SK-N-DZ (cell line): ENCODE data around the gene SMCO3.
"Not testable (repeated sequence)": the region's sequence is repeated elsewhere in the genome, so short reads cannot be mapped to it uniquely, and the experiment has no call there.

Experiments
- DNase-seq: peaks from one replicate; pipeline ENCODE4 v3.0.0-alpha.2; 2015; ENCODE audit warnings: low spot score

Gene SMCO3

DNA sequence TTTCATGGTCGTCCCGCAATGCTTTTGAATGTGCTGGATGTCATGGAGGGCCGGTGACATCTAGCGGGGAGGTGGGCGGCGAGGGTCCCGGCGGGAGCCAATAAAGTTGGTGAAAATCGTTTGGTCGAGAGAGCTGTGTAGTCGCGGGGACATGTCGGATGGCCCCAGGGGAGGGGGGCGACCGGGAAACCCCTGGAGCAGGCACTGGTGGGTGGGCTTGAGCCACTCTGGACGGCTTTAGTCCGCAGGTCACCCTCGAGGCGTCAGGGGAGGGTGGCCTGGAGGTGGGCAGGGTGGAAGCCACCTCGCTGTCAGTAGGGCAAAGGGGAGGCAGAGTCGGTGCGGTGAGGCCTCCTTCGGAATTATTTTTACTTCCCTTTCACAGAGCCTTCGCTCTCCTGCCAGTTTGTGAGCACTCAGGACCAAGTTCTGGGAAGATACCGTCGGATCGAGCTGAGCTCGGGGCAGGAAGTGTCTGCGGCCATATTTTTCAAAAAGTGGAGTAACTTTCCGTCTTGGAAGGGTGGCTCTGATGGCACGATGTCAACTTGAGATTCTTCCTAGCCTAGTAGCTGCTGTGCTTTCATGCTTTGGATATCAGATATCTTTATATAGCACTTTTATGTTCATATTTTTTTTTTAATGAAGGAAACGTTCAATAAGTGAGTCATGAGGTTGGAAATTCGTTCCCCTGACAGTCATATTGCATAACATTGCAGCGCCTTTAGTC lies 38.9 kb downstream of the SMCO3 start:
- no peak for DNase-seq

DNA sequence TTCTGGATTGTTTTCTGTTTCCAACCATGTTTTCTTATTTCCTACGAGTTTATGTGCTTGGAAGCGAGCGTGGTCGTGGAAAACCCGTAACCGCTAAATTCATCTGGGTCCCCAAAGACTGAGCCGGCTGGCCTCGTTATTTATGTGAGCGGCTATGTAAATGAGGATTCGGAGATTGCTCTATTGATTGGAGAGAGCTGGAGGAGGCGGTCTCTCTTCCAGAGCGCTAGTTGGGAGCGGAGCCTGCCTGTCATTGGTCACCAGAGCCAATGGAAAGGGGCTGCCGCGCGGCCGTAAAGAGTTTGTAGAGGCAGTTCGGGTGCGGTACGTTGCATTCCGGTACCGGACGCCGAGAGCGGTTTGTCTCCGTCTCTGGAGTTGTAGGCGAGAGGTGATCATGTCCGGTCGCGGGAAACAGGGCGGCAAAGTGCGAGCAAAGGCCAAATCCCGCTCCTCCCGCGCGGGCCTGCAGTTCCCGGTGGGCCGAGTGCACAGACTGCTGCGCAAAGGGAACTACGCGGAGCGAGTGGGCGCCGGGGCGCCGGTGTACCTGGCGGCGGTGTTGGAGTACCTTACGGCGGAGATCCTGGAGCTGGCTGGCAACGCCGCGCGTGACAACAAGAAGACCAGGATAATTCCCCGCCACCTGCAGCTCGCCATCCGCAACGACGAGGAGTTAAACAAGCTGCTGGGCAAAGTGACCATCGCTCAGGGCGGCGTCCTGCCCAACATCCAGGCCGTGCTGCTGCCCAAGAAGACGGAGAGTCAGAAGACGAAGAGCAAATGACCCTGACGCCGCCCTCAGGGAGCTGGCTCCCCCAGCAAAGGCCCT lies 39.7 kb downstream of the SMCO3 start:
- DNase-seq = peak; percentile 74

DNA sequence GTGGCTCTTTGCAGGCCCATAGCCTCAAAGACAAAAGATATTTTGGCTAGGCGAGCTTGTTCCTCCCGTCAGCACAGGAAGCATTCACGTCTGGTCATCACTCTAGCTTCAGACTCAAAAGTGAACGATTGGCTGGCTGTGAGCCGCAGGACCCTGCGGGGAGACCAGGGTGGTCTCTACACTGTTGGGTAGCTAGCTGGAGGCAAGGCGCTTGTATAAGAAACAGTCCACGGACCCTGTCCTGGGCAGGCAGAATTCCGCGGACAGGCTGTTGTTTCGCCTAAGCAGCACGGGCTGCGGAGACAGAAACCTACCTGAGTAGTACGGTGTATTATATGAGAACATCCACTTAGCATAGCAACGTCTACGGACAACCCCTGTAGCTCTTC lies 40.3 kb downstream of the SMCO3 start:
- DNase-seq = no peak

- DNase-seq = no peak
Measured at GRCh38 chr12:14772946-14773345, 41.0 kb downstream of the SMCO3 start.

GRCh38 chr12:14771651-14772137 lies 42.3 kb downstream of the SMCO3 start:
- no peak for DNase-seq

- DNase-seq = peak; percentile 92
Measured at GRCh38 chr12:14770496-14771461, 43.2 kb downstream of the SMCO3 start.

DNA sequence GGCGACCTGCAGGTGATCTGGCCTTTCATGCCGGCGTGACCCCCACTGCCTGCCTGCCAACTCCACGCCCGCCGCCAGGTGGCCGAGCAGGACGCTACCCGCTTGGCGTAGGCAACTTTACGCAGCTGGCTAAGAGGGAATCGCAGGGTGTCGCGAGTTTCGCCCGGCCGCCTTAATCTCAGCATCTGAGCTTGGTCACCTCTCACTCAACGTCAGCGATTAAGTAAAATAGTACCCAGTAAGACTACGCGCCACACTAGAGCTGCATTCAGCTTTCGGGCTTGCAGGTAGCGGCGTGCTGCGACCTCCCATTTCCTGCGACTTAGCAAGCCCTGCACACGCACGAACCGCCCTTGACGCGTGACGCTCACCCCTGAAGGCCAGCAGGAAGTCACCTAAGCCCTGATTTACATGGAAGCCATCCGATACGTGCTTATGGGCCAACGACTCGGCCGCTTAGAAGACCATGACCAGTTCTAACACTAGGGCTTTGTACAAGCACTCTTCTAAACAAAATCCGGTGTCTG lies 44.0 kb downstream of the SMCO3 start:
- peak; percentile 87 for DNase-seq

- DNase-seq = no peak
Measured at GRCh38 chr12:14769466-14769968, 44.5 kb downstream of the SMCO3 start.

DNA sequence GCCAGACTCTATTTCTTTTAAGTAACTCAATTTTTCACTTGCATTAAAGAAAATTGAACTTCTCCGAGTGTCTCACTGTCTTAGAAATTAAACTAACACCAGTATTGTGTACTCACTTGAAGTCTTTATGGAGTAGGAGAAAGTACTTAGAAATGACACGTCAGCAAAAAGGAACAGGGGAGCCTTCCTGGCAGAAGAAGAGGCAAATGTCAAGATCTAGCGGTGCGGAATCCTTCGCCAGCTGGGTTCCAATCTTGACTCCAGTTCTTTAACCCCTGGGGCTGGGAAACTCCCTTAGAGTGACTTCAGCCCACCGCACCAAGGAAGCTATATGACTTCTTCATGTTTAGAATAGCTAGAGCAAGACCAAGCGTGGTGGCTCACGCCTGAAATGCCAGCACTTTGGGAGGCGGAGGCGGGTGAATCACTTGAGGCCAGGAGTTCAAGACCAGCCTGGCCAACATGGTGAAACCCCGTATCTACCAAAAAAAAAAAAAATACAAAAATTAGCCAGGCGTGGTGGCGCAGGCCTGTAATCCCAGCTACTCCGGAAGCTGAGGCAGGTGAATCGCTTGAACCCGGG lies 45.1 kb downstream of the SMCO3 start:
- DNase-seq = no peak

GRCh38 chr12:14767617-14768016 lies 46.4 kb downstream of the SMCO3 start:
- no peak for DNase-seq

DNA sequence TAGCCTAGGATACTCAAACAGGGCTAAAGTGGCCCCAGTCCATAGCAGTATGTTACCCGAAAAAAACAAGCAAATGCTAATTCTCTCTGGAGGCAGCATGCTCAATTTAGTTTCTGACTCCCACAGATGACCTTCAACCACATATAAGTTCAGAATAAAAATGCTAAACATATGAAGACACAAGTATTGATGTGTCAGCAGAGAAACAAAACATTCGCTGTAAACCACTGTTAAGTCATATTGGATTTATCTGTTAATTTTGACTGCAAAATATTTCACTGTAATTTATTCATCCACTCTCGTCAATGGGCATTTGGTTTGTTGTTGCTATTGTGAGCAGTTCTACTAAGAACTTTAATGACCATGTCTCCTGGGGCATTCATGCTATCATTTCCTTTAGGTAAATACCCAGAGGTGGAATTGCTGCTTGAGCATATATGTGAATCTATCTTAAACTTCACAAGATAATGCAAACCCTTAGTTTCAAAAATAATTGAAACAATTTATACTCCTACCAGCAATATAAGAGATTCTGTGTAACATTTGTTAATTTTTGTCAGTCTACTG lies 47.2 kb downstream of the SMCO3 start:
- no peak for DNase-seq

DNA sequence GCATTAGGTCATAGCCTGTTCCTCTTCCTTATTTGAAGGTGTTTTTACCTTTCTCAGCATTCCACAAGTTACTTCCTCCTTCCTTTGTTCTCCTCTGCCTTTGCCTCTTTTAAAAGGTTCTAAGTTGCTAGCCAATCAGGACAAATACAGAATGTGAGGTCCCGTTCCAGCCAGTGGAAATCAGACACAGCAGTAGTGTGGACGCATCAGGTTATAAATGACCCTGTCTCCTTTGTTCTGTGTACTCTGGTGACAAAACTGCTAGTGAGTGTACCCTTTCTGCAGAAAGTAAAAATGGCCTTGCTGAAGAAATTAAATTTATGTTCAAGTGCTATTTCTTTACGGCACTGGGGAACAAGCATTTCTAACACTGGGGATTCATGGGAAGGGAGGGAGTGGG lies 48.0 kb downstream of the SMCO3 start:
- DNase-seq = not testable (repeated sequence)

- no peak for DNase-seq
Measured at GRCh38 chr12:14765398-14765797, 48.6 kb downstream of the SMCO3 start.

DNA sequence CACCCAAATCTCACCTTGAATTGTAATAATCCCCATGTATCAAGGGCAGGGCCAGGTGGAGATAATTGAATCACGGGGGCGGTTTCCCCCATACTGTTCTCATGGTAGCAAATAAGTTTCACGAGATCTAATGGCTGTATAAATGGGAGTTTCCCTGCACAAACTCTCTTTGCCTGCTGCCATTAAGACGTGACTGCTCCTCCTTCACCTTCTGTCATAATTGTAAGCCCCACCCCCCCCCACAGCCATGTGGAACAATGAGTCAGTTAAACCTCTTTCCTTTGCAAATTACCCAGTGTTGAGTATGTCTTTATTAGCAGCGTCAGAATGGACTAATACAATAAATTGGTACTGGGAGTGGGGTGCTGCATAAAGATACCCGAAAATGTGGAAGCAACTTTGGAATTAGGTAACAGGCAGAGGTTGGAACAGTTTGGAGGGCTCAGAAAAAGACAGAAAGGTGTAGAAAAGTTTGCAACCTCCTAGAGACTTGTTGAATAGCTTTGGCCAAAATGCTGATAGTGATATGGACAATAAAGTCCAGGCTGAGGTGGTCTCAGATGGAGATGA lies 54.2 kb downstream of the SMCO3 start:
- DNase-seq = not testable (repeated sequence)

DNA sequence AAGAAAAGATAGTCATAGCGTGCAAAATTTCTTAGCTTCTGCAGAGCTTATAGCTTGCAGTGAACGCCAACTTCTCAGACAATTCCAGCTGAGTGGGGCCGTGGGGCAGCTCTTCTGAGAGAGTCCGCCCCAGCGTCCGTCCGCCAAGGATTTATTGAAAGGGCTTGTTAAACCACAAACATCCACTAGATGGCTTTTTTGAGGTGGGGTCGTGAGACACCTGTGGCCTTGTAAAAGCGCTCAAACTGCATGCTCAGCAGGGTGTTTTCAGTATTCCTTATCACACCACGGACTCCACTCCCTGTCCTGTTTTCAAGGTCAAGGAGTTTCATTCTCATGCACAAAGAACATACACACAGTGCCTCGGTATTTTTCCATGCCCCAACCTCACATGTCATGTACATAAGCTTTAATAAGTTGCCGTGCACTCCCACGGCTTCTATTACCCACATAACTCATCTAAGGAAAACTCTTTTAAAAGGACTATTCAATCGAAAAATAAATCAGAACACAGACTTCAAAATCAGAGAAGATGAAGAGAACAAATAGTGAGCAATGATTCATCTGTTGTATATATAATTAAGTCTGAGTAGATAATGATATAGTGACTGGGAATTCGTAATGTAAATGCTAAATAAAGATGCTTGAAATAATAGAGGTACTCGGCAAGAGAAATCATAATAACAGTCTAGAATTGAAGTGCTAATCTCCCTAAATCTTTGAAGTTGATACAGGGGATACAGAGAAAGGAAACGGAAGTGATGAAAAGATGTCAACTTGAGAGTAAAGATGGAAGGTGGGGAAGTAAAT lies 57.4 kb downstream of the SMCO3 start:
- peak; percentile 64 for DNase-seq
